ENCODE data around the gene HCAR3. TPM values are rescaled to one million over a fixed set of nuclear protein-coding genes. Genes with fewer than 3 reads are reported as not detected.

HCAR3 gene
- total and polyA plus RNA-seq, 2 donors (not counting 1 experiment from before 2014, with no cell fraction given), result 0.12 to 1.2 TPM

DNA sequence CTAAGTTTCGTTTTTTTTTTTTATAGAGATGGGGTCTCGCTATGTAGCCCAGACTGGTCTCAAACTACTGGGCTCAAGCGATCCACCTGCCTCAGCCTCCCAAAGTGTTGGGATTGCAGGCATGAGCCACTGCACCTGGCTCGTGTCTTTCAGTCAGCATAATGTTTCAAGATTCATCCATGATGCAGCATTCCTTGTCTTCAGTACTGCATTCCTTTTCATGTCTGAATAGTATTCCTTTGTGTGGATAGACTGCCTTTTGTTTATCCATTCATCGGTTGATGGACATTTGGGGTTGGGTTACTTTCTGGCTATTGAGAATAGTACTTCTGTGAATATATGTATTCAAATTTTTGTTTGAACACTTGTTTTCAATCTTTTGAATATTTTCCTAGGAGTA is 50.9 kb downstream of the HCAR3 start:
- Histone ChIP-seq H4K20me1 (ENCODE audit: control insufficient read depth, insufficient read depth, low read length, poor library complexity, severe bottlenecking) (no peaks in the 10 kb centered on the region), H3K4me1 (ENCODE audit: control insufficient read depth in 2 of 2, insufficient read depth in 2 of 2, low read length in 2 of 2) (no peaks in the 10 kb centered on the region), H2AFZ (ENCODE audit: insufficient read depth, low read depth, low read length, poor library complexity, severe bottlenecking) (no peak overlapping the region), H3K9ac (ENCODE audit: low read length) (no peak overlapping the region), H3K79me2 (ENCODE audit: control insufficient read depth, insufficient read depth, low read length) (no peaks in the 10 kb centered on the region), H3K4me2 (replicated peaks; ENCODE audit: low read depth, low read length, poor library complexity, severe bottlenecking) (no peak overlapping the region), H3K36me3 (replicated peaks in 1 of 2; ENCODE audit: control extremely low read depth in 1 of 2, control insufficient read depth in 1 of 2, extremely low read depth in 1 of 2, insufficient read depth in 2 of 2, low read length in 1 of 2) (no peaks in the 10 kb centered on the region), H3K27ac (ENCODE audit: low read length in 2 of 2) (no peak overlapping the region), H3K9me3 (ENCODE audit: control extremely low read depth in 1 of 3, control insufficient read depth in 2 of 3, insufficient read depth in 1 of 3, low read length in 2 of 3) (no peaks in the 10 kb centered on the region), H3K27me3 (replicated peaks in 1 of 4; ENCODE audit: control extremely low read depth in 1 of 4, control insufficient read depth in 3 of 4, insufficient read depth in 4 of 4, low read length in 3 of 4) (no peaks in the 10 kb centered on the region), H3K4me3 (ENCODE audit: control extremely low read depth in 1 of 5, extremely low read depth in 1 of 5, insufficient read depth in 1 of 5, low read depth in 2 of 5, low read length in 4 of 5) (no peak overlapping the region)
- H3K4me3 Mint-ChIP-seq, result no peak overlapping the region
- POLR2A ChIA-PET, result no interaction called here
- no peak overlapping the region for H3K27ac Mint-ChIP-seq
- intact Hi-C loops (cut with micrococcal nuclease), result no loop called here
- DNase-seq, result no peak
- no peaks in the 10 kb centered on the region for H3K4me1 Mint-ChIP-seq
- no peak for TF ChIP-seq EZH2 (IDR thresholded peaks at IDR 0.05; ENCODE audit: borderline replicate concordance, insufficient read depth, low read depth, low read length, poor library complexity, severe bottlenecking)
- TF ChIP-seq, protein P1, sequence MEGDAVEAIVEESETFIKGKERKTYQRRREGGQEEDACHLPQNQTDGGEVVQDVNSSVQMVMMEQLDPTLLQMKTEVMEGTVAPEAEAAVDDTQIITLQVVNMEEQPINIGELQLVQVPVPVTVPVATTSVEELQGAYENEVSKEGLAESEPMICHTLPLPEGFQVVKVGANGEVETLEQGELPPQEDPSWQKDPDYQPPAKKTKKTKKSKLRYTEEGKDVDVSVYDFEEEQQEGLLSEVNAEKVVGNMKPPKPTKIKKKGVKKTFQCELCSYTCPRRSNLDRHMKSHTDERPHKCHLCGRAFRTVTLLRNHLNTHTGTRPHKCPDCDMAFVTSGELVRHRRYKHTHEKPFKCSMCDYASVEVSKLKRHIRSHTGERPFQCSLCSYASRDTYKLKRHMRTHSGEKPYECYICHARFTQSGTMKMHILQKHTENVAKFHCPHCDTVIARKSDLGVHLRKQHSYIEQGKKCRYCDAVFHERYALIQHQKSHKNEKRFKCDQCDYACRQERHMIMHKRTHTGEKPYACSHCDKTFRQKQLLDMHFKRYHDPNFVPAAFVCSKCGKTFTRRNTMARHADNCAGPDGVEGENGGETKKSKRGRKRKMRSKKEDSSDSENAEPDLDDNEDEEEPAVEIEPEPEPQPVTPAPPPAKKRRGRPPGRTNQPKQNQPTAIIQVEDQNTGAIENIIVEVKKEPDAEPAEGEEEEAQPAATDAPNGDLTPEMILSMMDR (IDR thresholded peaks at IDR 0.05), result no peak
- CTCF ChIA-PET, result no interaction called here
- 96% methylated on average over 3 of the region's 5 CpGs for WGBS (ENCODE audit: insufficient coverage)
- no peak for ATAC-seq (ENCODE audit: low read depth)
- no peaks in the 10 kb centered on the region for H3K27me3 Mint-ChIP-seq
- H3K9me3 Mint-ChIP-seq (ENCODE audit: insufficient read depth), result no peaks in the 10 kb centered on the region

DNA sequence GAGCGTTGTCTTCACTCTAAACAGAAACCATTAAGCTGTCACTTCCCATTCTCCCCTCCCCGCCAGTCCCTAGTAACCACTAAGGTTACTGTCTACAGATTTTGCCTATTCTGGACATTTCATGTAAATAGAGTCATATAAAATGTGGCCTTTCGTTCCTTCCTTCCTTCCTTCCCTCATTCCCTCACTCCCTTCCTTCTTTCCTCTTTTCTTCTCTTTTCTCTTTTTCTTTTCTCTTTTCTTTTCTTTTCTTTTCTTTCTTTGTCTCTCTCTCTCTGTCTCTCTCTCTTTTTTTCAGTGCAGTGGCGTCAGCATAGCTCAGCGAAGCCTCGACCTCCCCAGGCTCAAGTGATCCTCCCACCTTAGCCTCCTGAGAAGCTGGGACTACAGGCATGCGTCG is 51.3 kb downstream of the HCAR3 start:
- TF ChIP-seq, protein P1 (IDR thresholded peaks at IDR 0.05), result no peak
- TF ChIP-seq EZH2 (IDR thresholded peaks at IDR 0.05; ENCODE audit: borderline replicate concordance, insufficient read depth, low read depth, low read length, poor library complexity, severe bottlenecking), result no peak
- Histone ChIP-seq H2AFZ (ENCODE audit: insufficient read depth, low read depth, low read length, poor library complexity, severe bottlenecking) (no peak overlapping the region), H3K9ac (ENCODE audit: low read length) (no peak overlapping the region), H3K4me3 (ENCODE audit: control extremely low read depth in 1 of 5, extremely low read depth in 1 of 5, insufficient read depth in 1 of 5, low read depth in 2 of 5, low read length in 4 of 5) (no peak overlapping the region), H4K20me1 (ENCODE audit: control insufficient read depth, insufficient read depth, low read length, poor library complexity, severe bottlenecking) (no peaks in the 10 kb centered on the region), H3K4me2 (replicated peaks; ENCODE audit: low read depth, low read length, poor library complexity, severe bottlenecking) (no peak overlapping the region), H3K79me2 (ENCODE audit: control insufficient read depth, insufficient read depth, low read length) (no peaks in the 10 kb centered on the region), H3K4me1 (ENCODE audit: control insufficient read depth in 2 of 2, insufficient read depth in 2 of 2, low read length in 2 of 2) (no peaks in the 10 kb centered on the region), H3K27ac (ENCODE audit: low read length in 2 of 2) (no peak overlapping the region), H3K36me3 (replicated peaks in 1 of 2; ENCODE audit: control extremely low read depth in 1 of 2, control insufficient read depth in 1 of 2, extremely low read depth in 1 of 2, insufficient read depth in 2 of 2, low read length in 1 of 2) (no peaks in the 10 kb centered on the region), H3K9me3 (ENCODE audit: control extremely low read depth in 1 of 3, control insufficient read depth in 2 of 3, insufficient read depth in 1 of 3, low read length in 2 of 3) (no peaks in the 10 kb centered on the region), H3K27me3 (replicated peaks in 1 of 4; ENCODE audit: control extremely low read depth in 1 of 4, control insufficient read depth in 3 of 4, insufficient read depth in 4 of 4, low read length in 3 of 4) (no peaks in the 10 kb centered on the region)
- intact Hi-C loops (cut with micrococcal nuclease), result no loop called here
- no peak for ATAC-seq (ENCODE audit: low read depth)
- no peak for DNase-seq
- 86% methylated on average over 4 of the region's 8 CpGs for WGBS (ENCODE audit: insufficient coverage)
- no peak overlapping the region for H3K27ac Mint-ChIP-seq
- no peaks in the 10 kb centered on the region for H3K9me3 Mint-ChIP-seq (ENCODE audit: insufficient read depth)
- CTCF ChIA-PET, result no interaction called here
- no peaks in the 10 kb centered on the region for H3K4me1 Mint-ChIP-seq
- POLR2A ChIA-PET, result no interaction called here
- no peaks in the 10 kb centered on the region for H3K27me3 Mint-ChIP-seq
- no peak overlapping the region for H3K4me3 Mint-ChIP-seq

Small RNA genes within 50 kb of the gene (small RNA-seq; reads per million reads assigned to genes)
- gene AC026333.2 (ENCODE audit: insufficient read length, low read depth, low replicate concordance), result not detected

Other genes starting within 250 kb of the HCAR3 start
- gene ZCCHC8, start 215.9 kb downstream of the HCAR3 start, total RNA-seq, result 56.2 and 57.0 TPM in 2 replicates
- 30.0 and 30.7 TPM in 2 replicates for gene ZCCHC8, start 215.9 kb downstream of the HCAR3 start, polyA plus RNA-seq
- gene RSRC2, start 189.9 kb downstream of the HCAR3 start, total RNA-seq, result 151 and 155 TPM in 2 replicates
- gene RSRC2, start 189.9 kb downstream of the HCAR3 start, polyA plus RNA-seq, result 56.2 and 205 TPM in 2 replicates
- gene KNTC1, start 189.6 kb downstream of the HCAR3 start, total RNA-seq, result 49.0 and 52.4 TPM in 2 replicates
- 27.1 and 35.5 TPM in 2 replicates for gene KNTC1, start 189.6 kb downstream of the HCAR3 start, polyA plus RNA-seq
- gene HCAR2, start 13.5 kb downstream of the HCAR3 start, total RNA-seq, result not detected in 2 replicates
- gene HCAR2, start 13.5 kb downstream of the HCAR3 start, polyA plus RNA-seq, result 0.35 and 0.82 TPM in 2 replicates
- not detected in 2 replicates for gene HCAR1, start 14.0 kb upstream of the HCAR3 start, total RNA-seq
- gene HCAR1, start 14.0 kb upstream of the HCAR3 start, polyA plus RNA-seq, result 0.06 and 0.09 TPM in 2 replicates
- 54.5 and 59.0 TPM in 2 replicates for gene DENR, start 36.0 kb upstream of the HCAR3 start, total RNA-seq
- 14.0 and 22.6 TPM in 2 replicates for gene DENR, start 36.0 kb upstream of the HCAR3 start, polyA plus RNA-seq
- gene CCDC62, start 57.8 kb upstream of the HCAR3 start, total RNA-seq, result 4.2 and 5.4 TPM in 2 replicates
- gene CCDC62, start 57.8 kb upstream of the HCAR3 start, polyA plus RNA-seq, result 1.5 and 2.1 TPM in 2 replicates
- gene HIP1R, start 118.6 kb upstream of the HCAR3 start, total RNA-seq, result 390 and 411 TPM in 2 replicates
- 289 and 411 TPM in 2 replicates for gene HIP1R, start 118.6 kb upstream of the HCAR3 start, polyA plus RNA-seq
- gene VPS37B, start 179.3 kb upstream of the HCAR3 start, total RNA-seq, result 87.2 and 88.1 TPM in 2 replicates
- gene VPS37B, start 179.3 kb upstream of the HCAR3 start, polyA plus RNA-seq, result 66.7 and 100 TPM in 2 replicates
- 2.5 and 3.7 TPM in 2 replicates for gene ABCB9, start 249.7 kb upstream of the HCAR3 start, total RNA-seq
- 2.1 TPM in 2 replicates for gene ABCB9, start 249.7 kb upstream of the HCAR3 start, polyA plus RNA-seq

All from B cell (primary cell).